GM23338 (cell line): ENCODE data around the gene CTBP2. TPM values are rescaled to one million over a fixed set of nuclear protein-coding genes. Genes with fewer than 3 reads are reported as not detected.

Source experiments
- ATAC-seq: fragments of 200-7000 bp; cut with Tn5 transposase; 3 replicates; pipeline ENCODE4 v1.9.1; 2020
- DNase-seq: peaks from one replicate; pipeline ENCODE4 v3.0.0-alpha.2; 2015; ENCODE audit warnings: low spot score
- H2AFZ ChIP-seq: fragments of 200-600 bp; sonication (generic); 2 replicates; pipeline ENCODE4 v1.8.0; 2016; ENCODE audit warnings: antibody characterized with exemption, mild to moderate bottlenecking, moderate library complexity
- H3F3A ChIP-seq: fragments of 200-600 bp; sonication (generic); replicated peaks from 2 replicates; pipeline ENCODE4 v1.8.0; 2017; ENCODE audit warnings: antibody characterized with exemption, mixed run types, low read depth
- H3K27ac ChIP-seq: fragments of 200-600 bp; sonication (generic); 2 replicates; pipeline ENCODE4 v1.6.1; 2016; ENCODE audit warnings: low read depth
- H3K27me3 ChIP-seq: fragments of 200-600 bp; sonication (generic); 2 replicates; pipeline ENCODE4 v1.8.0; 2016; ENCODE audit warnings: mild to moderate bottlenecking, mixed run types, moderate library complexity; ENCODE audit not compliant: insufficient read depth
- H3K36me3 ChIP-seq: fragments of 200-600 bp; sonication (generic); 2 replicates; pipeline ENCODE4 v1.8.0; 2016; ENCODE audit warnings: mild to moderate bottlenecking; ENCODE audit not compliant: insufficient read depth
- H3K4me1 ChIP-seq: fragments of 200-600 bp; sonication (generic); 2 replicates; pipeline ENCODE4 v1.8.0; 2016; ENCODE audit warnings: mild to moderate bottlenecking, moderate library complexity; ENCODE audit not compliant: insufficient read depth
- H3K4me2 ChIP-seq: fragments of 200-600 bp; sonication (generic); 2 replicates; pipeline ENCODE4 v1.7.1; 2017; ENCODE audit warnings: mixed run types
- H3K4me3 ChIP-seq: fragments of 200-600 bp; sonication (generic); 2 replicates; pipeline ENCODE4 v1.6.1; 2016; ENCODE audit warnings: mixed run types
- H3K79me2 ChIP-seq: fragments of 200-600 bp; sonication (generic); replicated peaks from 2 replicates; pipeline ENCODE4 v1.8.0; 2017; ENCODE audit warnings: mild to moderate bottlenecking; ENCODE audit not compliant: insufficient read depth
- H3K9me2 ChIP-seq: fragments of 200-600 bp; sonication (generic); 2 replicates; pipeline ENCODE4 v1.8.0; 2017; ENCODE audit not compliant: insufficient read depth
- H4K20me1 ChIP-seq: fragments of 200-600 bp; sonication (generic); replicated peaks from 2 replicates; pipeline ENCODE4 v1.8.0; 2017; ENCODE audit warnings: mild to moderate bottlenecking; ENCODE audit not compliant: insufficient read depth
- H3K27ac Mint-ChIP-seq: 2 replicates; pipeline ENCODE4 v1.8.0; 2020; ENCODE audit warnings: inconsistent platforms, mild to moderate bottlenecking, moderate library complexity, mixed read lengths
- H3K27me3 Mint-ChIP-seq: 3 replicates; pipeline ENCODE4 v1.8.0; 2022; ENCODE audit warnings: low read depth, mild to moderate bottlenecking, moderate library complexity, mixed read lengths, inconsistent platforms; ENCODE audit not compliant: insufficient read depth, poor library complexity
- H3K36me3 Mint-ChIP-seq: 3 replicates; pipeline ENCODE4 v1.8.0; 2021; ENCODE audit warnings: low read depth, mild to moderate bottlenecking, inconsistent platforms, moderate library complexity, mixed read lengths
- H3K4me1 Mint-ChIP-seq: 3 replicates; pipeline ENCODE4 v1.8.0; 2020; ENCODE audit warnings: mild to moderate bottlenecking, inconsistent platforms, mixed read lengths
- H3K4me3 Mint-ChIP-seq: 3 replicates; pipeline ENCODE4 v1.8.0; 2021; ENCODE audit warnings: moderate library complexity, mild to moderate bottlenecking, inconsistent platforms, mixed read lengths
- H3K9me3 Mint-ChIP-seq: 3 replicates; pipeline ENCODE4 v1.8.0; 2020; ENCODE audit warnings: moderate library complexity, mild to moderate bottlenecking, inconsistent platforms, mixed read lengths
- CREB1 ChIP-seq: fragments of 250-450 bp; sonication (Bioruptor Pico); IDR thresholded peaks from 2 replicates; pipeline ENCODE4 v1.5.0; 2020; ENCODE audit warnings: low read depth, mild to moderate bottlenecking, moderate library complexity
- CTCF ChIP-seq, 2 experiments: fragments of 200-600 bp in 1 of 2; sonication (generic) in 1 of 2; conservative IDR thresholded peaks; 2 replicates each; pipeline versions ENCODE4 v1.5.1 to v1.6.1; 2016 to 2017; ENCODE audit warnings: antibody characterized with exemption in 2 of 2, low read depth in 2 of 2, mild to moderate bottlenecking in 2 of 2, moderate library complexity in 1 of 2
- EZH2 ChIP-seq: fragments of 200-600 bp; sonication (generic); IDR thresholded peaks from one replicate; pipeline ENCODE4 v1.8.0; 2017; ENCODE audit warnings: antibody characterized with exemption, mild to moderate bottlenecking, low read depth; ENCODE audit not compliant: unreplicated experiment
- EZH2phosphoT487 ChIP-seq: fragments of 200-600 bp; sonication (generic); IDR thresholded peaks from one replicate; pipeline ENCODE4 v1.8.1; 2018; ENCODE audit warnings: antibody characterized with exemption; ENCODE audit not compliant: unreplicated experiment
- JUNB ChIP-seq: IDR thresholded peaks from one replicate; pipeline ENCODE4 v1.6.1; 2016; ENCODE audit warnings: antibody characterized with exemption; ENCODE audit not compliant: unreplicated experiment
- POLR2AphosphoS5 ChIP-seq: IDR thresholded peaks from 2 replicates; pipeline ENCODE4 v1.6.1; 2016; ENCODE audit warnings: antibody characterized with exemption, low read depth
- STAT1 ChIP-seq: IDR thresholded peaks from one replicate; pipeline ENCODE4 v1.6.1; 2016; ENCODE audit warnings: antibody characterized with exemption; ENCODE audit not compliant: unreplicated experiment
- ZNF114 ChIP-seq: fragments of 250-450 bp; sonication (Bioruptor Pico); IDR thresholded peaks from 2 replicates; pipeline ENCODE4 v1.5.0; 2020; ENCODE audit warnings: mild to moderate bottlenecking, moderate library complexity
- ZNF331 ChIP-seq: fragments of 250-450 bp; sonication (Bioruptor Pico); IDR thresholded peaks from 2 replicates; pipeline ENCODE4 v1.5.0; 2020; ENCODE audit warnings: low read depth, mild to moderate bottlenecking, moderate library complexity
- ZNF462 ChIP-seq: fragments of 250-450 bp; sonication (Bioruptor Pico); IDR thresholded peaks from 2 replicates; pipeline ENCODE4 v1.5.0; 2020; ENCODE audit warnings: mild to moderate bottlenecking, moderate library complexity
- polyA plus RNA-seq: library from polyadenylated mRNA; unstranded; fragments of >200 nt; fragmentation: Nextera tagmentation; extraction: Ambion mirVana; gene quantifications from 2 replicates; pipeline ENCODE4 v1.2.1, GENCODE V29; 2016
- total RNA-seq: library from RNA; depleted of rRNA; stranded (reverse); fragments of >200 nt; shearing (Covaris generic); gene quantifications from 2 replicates; pipeline ENCODE4 v1.2.3, GENCODE V29; 2014

CTBP2 gene
- total and polyA plus RNA-seq, 2 experiments from 2014 or later, result 133 to 265 TPM

- TF ChIP-seq CTCF (conservative IDR thresholded peaks at IDR 0.05; ENCODE audit: low read depth in 2 of 2) (no peak), ZNF114 (CRISPR knock-in tag) (no peak), EZH2phosphoT487 (no peak), ZNF462 (CRISPR knock-in tag) (no peak), EZH2 (no peak), JUNB (no peak), STAT1 (no peak)
Measured at GRCh38 chr10:125156196-125156595, 4.2 kb downstream of the CTBP2 start (continued).

GRCh38 chr10:125155101-125155500 is 5.3 kb downstream of the CTBP2 start:
- peak overlapping the region; percentile 98 for H3K27ac Mint-ChIP-seq
- peak overlapping the region; percentile 98 for H3K27ac ChIP-seq
- peaks cover 19% of the 10 kb centered on the region; the same call in 1 of the 2 replicates for H3F3A ChIP-seq
- peaks cover 48% of the 10 kb centered on the region for H3K4me1 ChIP-seq
- peak overlapping the region; percentile 90 for H3K4me3 ChIP-seq
- no peaks in the 10 kb centered on the region for H3K36me3 ChIP-seq
- H3K9me2 ChIP-seq, result no peaks in the 10 kb centered on the region
- H2AFZ ChIP-seq, result no peak overlapping the region
- H3K27me3 ChIP-seq, result no peaks in the 10 kb centered on the region
- ATAC-seq (peak; percentile 8), DNase-seq (peak; percentile 78)
- H3K9me3 Mint-ChIP-seq, result no peaks in the 10 kb centered on the region; the same call in 2 of the 3 replicates
- peaks cover 21% of the 10 kb centered on the region for H3K27me3 Mint-ChIP-seq
- H3K4me3 Mint-ChIP-seq, result peak overlapping the region; percentile 98
- H4K20me1 ChIP-seq, result peaks cover 3% of the 10 kb centered on the region; the same call in 1 of the 2 replicates
- H3K79me2 ChIP-seq, result peaks cover 96% of the 10 kb centered on the region
- H3K4me2 ChIP-seq, result peak overlapping the region; percentile 78
- peaks cover 55% of the 10 kb centered on the region for H3K36me3 Mint-ChIP-seq
- peaks cover 63% of the 10 kb centered on the region for H3K4me1 Mint-ChIP-seq
- no peak for TF ChIP-seq POLR2AphosphoS5
- no peak for TF ChIP-seq CREB1
- TF ChIP-seq ZNF331, result no peak
- no peak for TF ChIP-seq JUNB
